HG03521 (cell line): ENCODE data around the gene ANKS1B.
"Not testable (repeated sequence)": the region's sequence is repeated elsewhere in the genome, so short reads cannot be mapped to it uniquely, and the experiment has no call there.

Source experiments
- ATAC-seq: cut with Tn5 transposase; IDR thresholded peaks from one replicate; pipeline ENCODE4 v1.9.1; 2021; ENCODE audit warnings: mild to moderate bottlenecking, moderate library complexity; ENCODE audit not compliant: unreplicated experiment

ANKS1B gene

GRCh38 chr12:99609455-99610181 lies 375.1 kb downstream of the ANKS1B start:
- no peak for ATAC-seq

DNA sequence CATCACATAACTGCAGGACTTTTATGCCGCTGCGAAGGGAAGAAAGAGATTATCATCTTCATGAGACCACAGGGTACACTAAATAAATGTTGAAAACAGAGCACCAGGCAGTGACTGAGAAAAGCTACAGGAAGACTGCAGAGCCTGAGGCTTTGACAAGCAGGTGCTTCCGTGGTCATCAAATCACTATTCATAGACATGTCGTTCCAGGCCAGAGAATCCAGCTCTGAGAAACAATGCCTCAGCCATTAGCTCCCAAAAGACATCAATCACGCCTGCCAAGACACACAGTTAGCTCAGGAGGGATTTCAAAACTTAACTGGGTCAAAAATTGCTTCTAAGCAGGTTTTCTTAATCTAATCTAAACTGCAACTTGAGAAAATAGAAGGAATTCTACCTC lies 384.3 kb downstream of the ANKS1B start:
- ATAC-seq: peak; percentile 83

- no peak for ATAC-seq
These were observed 386.0 kb downstream of the ANKS1B start for GRCh38 chr12:99598785-99599184.

DNA sequence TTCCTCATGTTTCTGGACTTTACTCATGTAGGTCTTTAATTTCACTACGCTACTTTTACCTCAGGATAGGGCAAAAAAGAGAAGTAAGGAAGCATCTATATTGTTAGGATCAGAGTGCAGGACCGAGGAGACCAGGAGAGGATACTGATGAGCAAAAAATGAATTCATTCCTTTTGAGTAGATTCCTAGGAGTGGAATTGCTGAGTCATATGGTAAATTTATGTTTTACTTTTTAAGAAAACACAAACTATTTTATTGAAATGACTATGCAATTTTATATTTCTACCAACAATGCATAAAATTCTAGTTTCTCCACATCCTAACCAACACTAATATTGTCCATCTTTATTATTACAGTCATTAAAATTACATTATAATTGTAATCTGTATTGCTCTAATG lies 388.0 kb downstream of the ANKS1B start:
- no peak for ATAC-seq

GRCh38 chr12:99577125-99577524 lies 407.6 kb downstream of the ANKS1B start:
- ATAC-seq: not testable (repeated sequence)

GRCh38 chr12:99573980-99574379 lies 410.8 kb downstream of the ANKS1B start:
- no peak for ATAC-seq

- no peak for ATAC-seq
These were observed 417.7 kb downstream of the ANKS1B start for GRCh38 chr12:99567072-99567471.

- no peak for ATAC-seq
These were observed 426.6 kb downstream of the ANKS1B start for GRCh38 chr12:99558109-99558508.

DNA sequence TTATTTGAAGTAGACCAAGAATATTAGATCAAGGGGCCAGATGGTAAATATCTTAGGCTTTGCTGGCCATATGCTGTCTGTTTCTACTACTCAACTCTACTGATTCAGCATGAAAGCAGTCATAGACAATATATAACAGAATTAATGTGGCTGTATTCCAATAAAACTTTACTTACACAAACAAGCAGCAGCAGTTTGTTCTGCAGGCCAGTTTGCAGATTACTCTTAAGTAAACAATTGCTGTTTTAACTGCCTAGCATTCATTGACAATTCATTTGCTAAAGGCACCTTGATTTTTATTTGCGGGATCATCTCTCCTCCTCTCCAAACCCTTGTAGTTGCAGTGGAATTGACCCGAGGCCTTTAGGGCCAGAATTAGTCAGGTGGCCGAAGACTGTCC lies 431.3 kb downstream of the ANKS1B start:
- no peak for ATAC-seq

GRCh38 chr12:99552022-99552421 lies 432.7 kb downstream of the ANKS1B start:
- ATAC-seq: no peak

DNA sequence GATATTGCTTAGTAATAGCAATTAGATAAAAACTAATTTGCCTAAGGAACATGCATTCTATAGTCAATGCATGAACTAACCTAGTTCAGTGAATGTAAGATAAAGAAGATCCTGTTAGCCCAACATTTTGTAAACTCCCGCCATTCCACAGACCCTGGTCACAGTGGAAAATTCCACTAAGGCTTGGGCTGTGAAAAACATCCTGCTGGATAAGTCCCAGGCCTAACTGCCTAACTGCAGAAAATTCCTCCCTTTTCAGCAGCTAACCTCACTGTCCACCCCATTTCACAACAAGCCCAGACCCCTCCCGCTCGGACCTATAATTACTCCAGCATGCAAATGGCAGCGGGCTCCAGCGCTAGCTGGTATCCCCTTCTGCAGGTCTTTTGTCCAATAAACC lies 435.1 kb downstream of the ANKS1B start:
- ATAC-seq: no peak

DNA sequence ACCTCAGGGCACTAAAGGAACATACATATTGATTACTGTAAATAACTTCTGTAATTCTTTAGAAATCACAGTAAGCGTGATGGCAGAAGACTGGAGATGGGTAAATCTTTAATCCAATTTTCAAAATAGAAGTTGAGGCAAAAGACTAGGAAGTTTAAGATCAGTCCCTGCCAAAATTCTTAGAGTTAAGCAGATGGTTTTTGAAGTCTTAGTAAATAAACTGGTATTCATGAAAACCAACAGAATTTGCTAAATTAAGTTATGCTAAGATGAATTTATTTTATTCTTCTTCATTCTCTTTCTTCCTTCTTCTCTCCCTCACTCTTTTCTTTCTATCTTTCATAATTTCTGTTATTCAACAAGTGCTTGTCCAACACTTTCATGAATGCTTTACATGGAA lies 435.5 kb downstream of the ANKS1B start:
- ATAC-seq: no peak

DNA sequence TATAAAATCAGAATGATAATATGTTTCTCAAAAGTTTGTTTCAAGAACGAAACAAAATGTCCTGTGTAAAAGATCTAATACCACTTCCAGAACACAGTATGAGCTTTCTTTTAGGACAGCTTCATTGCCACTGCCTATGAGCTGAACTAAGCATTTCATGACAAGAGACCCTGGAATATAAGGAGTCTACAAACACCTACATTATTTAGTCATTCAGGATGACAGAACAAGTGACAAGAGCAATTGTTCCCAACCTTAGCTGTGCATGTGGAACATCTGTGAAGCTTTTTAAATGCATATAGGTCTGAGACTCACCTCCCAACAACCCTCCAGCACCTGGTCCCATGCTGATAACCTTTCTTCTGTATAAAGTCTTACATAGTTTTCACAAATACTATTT lies 440.3 kb downstream of the ANKS1B start:
- ATAC-seq: no peak

- ATAC-seq: peak; percentile 96
These were observed 454.8 kb downstream of the ANKS1B start for GRCh38 chr12:99529966-99530365.

- ATAC-seq: no peak
These were observed 456.3 kb downstream of the ANKS1B start for GRCh38 chr12:99528478-99528877.

- ATAC-seq: no peak
These were observed 460.9 kb downstream of the ANKS1B start for GRCh38 chr12:99523853-99524252.

- ATAC-seq: no peak
These were observed 462.3 kb downstream of the ANKS1B start for GRCh38 chr12:99522456-99522855.

- no peak for ATAC-seq
These were observed 463.1 kb downstream of the ANKS1B start for GRCh38 chr12:99521664-99522063.

DNA sequence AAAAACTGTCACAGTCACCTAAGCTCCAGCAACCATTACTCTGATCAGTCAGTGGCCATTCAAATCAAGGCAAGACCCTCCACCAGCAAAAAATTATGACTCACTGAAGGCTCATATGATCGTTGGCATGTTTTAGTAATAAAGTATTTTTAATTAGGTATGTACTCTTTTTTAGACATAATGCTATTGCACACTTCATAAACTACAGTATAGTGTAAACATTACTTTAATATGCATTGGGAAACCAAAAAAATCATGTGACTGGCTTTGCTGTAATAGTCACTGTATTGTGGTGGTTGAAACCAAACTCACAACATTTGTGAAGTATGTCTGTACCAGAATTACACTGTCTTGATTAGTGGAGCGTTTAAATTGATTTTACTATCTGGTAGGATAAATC lies 471.7 kb downstream of the ANKS1B start:
- ATAC-seq: no peak

- ATAC-seq: no peak
These were observed 478.9 kb downstream of the ANKS1B start for GRCh38 chr12:99505805-99506204.

DNA sequence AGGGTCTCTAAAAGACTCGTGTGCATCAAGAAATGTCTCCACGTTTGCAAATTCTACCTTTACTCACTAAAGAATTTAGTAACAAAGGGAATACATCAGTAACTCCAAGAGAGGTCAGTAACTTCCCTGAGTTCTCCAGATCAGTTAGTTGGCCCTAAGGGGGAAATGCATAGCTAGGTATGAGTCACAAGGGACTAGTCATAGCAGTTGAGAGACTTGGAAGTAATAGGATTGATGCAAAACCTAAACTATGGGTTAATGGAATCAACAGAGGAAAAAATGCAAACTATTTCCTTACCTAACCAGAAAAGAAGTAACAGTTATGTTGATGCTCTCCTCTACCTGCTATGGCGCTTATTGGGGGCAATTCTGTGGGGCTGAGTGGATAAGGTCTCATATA lies 486.0 kb downstream of the ANKS1B start:
- ATAC-seq: no peak

DNA sequence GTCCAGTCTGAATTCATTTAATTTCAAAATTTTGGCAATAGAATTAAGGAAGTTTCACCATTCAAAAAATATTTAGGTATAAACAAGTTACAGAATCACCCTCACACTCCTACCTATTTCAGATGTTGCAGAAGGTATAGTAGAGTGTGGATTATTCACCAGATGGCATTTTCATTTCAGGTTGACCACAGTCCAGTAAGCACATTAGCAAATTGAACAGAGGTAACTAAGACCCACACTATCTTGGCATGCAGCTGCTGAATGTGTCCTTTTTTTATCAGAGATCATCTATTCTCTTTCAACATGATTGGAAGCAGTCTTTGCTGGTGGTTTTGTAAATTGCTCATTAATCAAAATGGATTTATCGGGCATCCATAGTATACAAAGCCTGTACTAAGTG lies 488.9 kb downstream of the ANKS1B start:
- ATAC-seq: no peak

GRCh38 chr12:99493197-99493596 lies 491.5 kb downstream of the ANKS1B start:
- no peak for ATAC-seq
